ENCODE measurements around the gene PKN3.

DNA sequence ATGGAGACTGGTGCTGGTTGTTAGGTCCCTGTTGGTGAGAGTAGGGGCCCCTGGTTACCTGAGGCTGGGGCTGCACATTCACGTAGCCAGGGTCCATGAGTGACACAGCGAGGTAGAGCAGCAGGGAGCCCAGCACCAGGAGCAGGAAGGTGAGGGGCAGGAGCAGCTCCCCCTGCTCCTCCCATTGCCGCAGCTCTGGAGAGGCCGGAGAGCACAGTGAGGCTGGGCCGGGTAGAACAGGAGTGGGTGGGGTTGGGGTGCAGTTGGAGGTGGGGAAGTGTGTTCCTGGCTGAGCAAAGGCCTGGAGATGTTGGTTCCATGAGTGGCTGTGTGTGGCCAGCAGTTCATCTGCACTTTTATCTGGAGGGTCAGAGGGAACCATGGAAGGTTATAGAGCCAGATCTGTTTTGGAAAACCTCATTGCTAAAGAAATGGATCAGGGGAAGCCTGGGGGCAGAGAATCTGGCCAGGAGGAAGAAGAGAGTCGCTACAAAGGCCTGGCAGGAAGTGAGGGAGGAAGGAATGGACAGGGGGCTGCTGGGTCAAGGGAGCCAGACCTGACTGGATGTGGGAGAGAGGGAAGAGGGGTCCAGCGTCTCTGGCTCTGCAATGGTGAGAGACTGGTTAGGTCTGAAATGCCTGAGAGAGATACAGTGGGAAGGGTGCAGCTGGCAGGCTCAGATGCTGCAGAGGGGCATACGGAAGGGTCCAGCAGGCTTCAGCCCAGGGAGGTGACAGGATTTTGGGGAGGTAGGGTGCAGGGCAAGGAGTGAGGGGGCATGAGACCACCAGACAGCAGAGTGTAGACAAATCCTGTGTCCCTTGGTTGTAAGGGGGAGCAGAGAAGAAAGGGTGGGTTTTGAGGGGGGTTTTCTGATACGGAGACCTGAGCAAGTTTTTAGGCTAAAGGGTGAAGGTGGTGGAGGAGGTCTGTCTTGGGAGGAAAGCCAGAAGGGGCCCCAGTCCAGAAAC lies 20.4 kb downstream of the PKN3 start:
- TF ChIP-seq, protein P1, sequence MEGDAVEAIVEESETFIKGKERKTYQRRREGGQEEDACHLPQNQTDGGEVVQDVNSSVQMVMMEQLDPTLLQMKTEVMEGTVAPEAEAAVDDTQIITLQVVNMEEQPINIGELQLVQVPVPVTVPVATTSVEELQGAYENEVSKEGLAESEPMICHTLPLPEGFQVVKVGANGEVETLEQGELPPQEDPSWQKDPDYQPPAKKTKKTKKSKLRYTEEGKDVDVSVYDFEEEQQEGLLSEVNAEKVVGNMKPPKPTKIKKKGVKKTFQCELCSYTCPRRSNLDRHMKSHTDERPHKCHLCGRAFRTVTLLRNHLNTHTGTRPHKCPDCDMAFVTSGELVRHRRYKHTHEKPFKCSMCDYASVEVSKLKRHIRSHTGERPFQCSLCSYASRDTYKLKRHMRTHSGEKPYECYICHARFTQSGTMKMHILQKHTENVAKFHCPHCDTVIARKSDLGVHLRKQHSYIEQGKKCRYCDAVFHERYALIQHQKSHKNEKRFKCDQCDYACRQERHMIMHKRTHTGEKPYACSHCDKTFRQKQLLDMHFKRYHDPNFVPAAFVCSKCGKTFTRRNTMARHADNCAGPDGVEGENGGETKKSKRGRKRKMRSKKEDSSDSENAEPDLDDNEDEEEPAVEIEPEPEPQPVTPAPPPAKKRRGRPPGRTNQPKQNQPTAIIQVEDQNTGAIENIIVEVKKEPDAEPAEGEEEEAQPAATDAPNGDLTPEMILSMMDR (IDR thresholded peaks at IDR 0.05), result no peak
- TF ChIP-seq POLR2A (IDR thresholded peaks at IDR 0.05), result no peak

All from thyroid gland (tissue), 4 donors.